ENCODE measurements around the gene CIDEB.

- TF ChIP-seq CTCF (IDR thresholded peaks at IDR 0.05) (no peak), POLR2A (IDR thresholded peaks at IDR 0.05) (no peak), EP300 (IDR thresholded peaks at IDR 0.05) (no peak)
These were observed 35.3 kb downstream of the CIDEB start for GRCh38 chr14:24272467-24272866.

Measured in ovary (tissue), 3 donors.